Stimulated activated CD4-positive, alpha-beta T cell treated with anti-CD3 and anti-CD28 coated beads, Interleukin-4, amount 100 ng/mL, for 48 hours (primary cell): ENCODE measurements around the gene GLIS2.
"Not testable (repeated sequence)": the region's sequence is repeated elsewhere in the genome, so short reads cannot be mapped to it uniquely, and the experiment has no call there.

Experiments used
- DNase-seq, 2 donors: peaks; one replicate each; pipeline ENCODE4 v3.0.0-alpha.2; 2020; ENCODE audit warnings: low read depth in 2 of 2

Gene GLIS2

GRCh38 chr16:4334724-4335495 is 19.0 kb downstream of the GLIS2 start:
- DNase-seq, result no peak

GRCh38 chr16:4336701-4337539 is 21.1 kb downstream of the GLIS2 start:
- no peak for DNase-seq

GRCh38 chr16:4337540-4338088 is 21.7 kb downstream of the GLIS2 start:
- DNase-seq, result no peak

- no peak for DNase-seq
Measured at GRCh38 chr16:4338125-4338582, 22.3 kb downstream of the GLIS2 start.

- no peak for DNase-seq
Measured at GRCh38 chr16:4338712-4339299, 22.9 kb downstream of the GLIS2 start.

GRCh38 chr16:4339455-4339854 is 23.6 kb downstream of the GLIS2 start:
- no peak for DNase-seq

GRCh38 chr16:4339909-4340308 is 24.0 kb downstream of the GLIS2 start:
- no peak for DNase-seq

GRCh38 chr16:4340443-4340842 is 24.6 kb downstream of the GLIS2 start:
- no peak for DNase-seq

- no peak for DNase-seq
Measured at GRCh38 chr16:4341250-4341649, 25.4 kb downstream of the GLIS2 start.

GRCh38 chr16:4342866-4343744 is 27.2 kb downstream of the GLIS2 start:
- no peak for DNase-seq

- not testable (repeated sequence) for DNase-seq
Measured at GRCh38 chr16:4344300-4344982, 28.6 kb downstream of the GLIS2 start.

- no peak for DNase-seq
Measured at GRCh38 chr16:4344983-4345835, 29.3 kb downstream of the GLIS2 start.

- no peak for DNase-seq
Measured at GRCh38 chr16:4345836-4346781, 30.2 kb downstream of the GLIS2 start.

GRCh38 chr16:4347010-4347409 is 31.1 kb downstream of the GLIS2 start:
- no peak for DNase-seq

- no peak for DNase-seq
Measured at GRCh38 chr16:4347765-4348509, 32.1 kb downstream of the GLIS2 start.

- DNase-seq, result no peak
Measured at GRCh38 chr16:4349332-4349731, 33.5 kb downstream of the GLIS2 start.

GRCh38 chr16:4350365-4350786 is 34.5 kb downstream of the GLIS2 start:
- peak in 1 of 2 donors; percentile 19 for DNase-seq
